ENCODE data around the gene HIVEP3.

DNA sequence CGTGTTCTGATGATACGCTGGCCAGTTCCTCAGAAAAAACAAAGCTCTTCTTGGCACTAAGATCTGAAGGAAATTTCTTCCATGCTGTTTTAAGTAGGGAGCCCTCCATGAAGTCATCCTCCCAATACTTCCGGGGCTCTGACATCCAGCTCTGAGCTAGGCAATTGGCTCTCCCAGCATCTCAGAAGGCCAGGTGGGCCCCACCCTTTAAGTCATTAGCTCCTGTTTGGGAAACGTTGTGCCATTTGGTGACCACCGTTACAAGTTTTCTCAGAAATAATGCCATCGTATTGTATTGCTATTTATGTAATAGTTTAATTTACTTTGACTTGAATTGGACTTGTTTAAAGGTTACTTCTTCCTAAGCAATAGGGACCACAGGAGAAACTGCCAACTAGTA is 303.9 kb downstream of the HIVEP3 start:
- TF ChIP-seq CTCF (IDR thresholded peaks at IDR 0.05): no peak
- TF ChIP-seq EZH2 (IDR thresholded peaks at IDR 0.05; ENCODE audit: borderline replicate concordance, insufficient read depth, low read depth, low read length, poor library complexity, severe bottlenecking): no peak
